Measurements from ENCODE around the gene EIF4G3.
A peak's percentile ranks its signal among the peaks of the same experiment; 100 is the strongest.
"Not testable (repeated sequence)": the region's sequence is repeated elsewhere in the genome, so short reads cannot be mapped to it uniquely, and the experiment has no call there.

The EIF4G3 gene

GRCh38 chr1:21188235-21188634, 11.5 kb upstream of the EIF4G3 start:
- DNase-seq: no peak

DNA sequence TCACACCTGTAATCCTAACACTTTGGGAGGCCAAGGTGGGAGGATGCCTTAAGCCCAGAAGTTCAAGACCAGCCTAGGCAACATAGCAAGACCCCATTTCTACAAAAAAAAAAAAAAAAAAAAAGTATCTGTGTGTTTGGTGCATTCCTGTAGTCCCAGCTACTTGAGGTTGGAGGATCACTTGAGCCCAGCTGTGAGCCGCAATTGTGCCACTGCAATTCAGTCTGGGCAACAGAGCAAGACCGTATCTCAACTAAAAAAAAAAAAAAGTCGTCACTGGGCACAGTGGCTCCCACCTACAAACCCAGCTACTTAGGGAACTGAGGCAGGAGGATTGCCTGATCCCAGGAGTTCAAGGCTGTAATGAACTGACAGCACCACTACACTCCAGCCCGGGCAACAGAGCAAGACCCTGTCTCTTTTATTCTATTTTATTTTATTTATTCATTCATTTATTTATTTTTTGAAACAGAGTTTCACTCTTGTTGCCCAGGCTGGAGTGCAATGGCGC, 8.6 kb upstream of the EIF4G3 start:
- DNase-seq: no peak

- DNase-seq: no peak
Measured at GRCh38 chr1:21184276-21184675, 7.6 kb upstream of the EIF4G3 start.

DNA sequence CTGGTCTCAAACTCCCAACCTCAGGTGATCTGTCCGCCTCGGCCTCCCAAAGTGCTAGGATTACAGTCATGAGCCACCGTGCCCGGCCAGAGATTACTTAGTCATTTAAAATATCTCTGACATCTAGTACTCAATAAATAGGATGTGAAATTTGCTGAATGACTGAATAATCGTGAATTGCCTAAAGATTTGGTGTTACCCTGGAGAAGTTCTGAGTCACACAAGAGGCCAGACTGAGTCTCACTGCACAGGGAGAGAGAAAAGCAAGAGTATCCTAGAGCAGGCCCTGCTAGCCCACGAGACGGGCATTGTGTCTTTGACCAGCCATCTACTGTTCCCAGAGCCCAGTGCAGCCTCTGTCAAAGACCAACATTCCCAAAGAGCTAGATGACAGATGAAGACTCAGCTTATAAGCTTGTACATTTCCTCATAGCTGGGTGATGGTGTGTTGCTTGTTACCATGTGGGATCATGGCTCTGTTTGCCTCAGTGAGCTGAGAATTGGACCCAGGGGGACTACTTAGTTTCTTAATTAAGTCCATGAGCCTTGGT, 5.6 kb upstream of the EIF4G3 start:
- no peak for DNase-seq

DNA sequence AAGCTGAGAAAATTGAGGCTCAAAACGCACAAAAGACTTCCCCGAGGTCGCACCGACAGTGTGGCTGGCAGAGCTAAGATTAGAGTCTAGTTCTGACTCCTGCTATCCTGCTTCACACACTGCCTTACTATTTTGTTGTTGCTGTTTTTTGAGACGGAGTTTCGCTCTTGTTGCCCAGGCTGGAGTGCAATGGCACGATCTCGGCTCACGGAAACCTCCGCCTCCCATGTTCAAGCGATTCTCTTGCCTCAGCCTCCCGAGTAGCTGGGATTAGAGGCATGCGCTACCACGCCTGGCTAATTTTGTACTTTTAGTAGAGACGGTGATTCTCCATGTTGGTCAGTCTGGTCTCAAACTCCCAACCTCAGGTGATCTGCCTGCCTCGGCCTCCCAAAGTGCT, 1.6 kb upstream of the EIF4G3 start:
- DNase-seq: not testable (repeated sequence)

DNA sequence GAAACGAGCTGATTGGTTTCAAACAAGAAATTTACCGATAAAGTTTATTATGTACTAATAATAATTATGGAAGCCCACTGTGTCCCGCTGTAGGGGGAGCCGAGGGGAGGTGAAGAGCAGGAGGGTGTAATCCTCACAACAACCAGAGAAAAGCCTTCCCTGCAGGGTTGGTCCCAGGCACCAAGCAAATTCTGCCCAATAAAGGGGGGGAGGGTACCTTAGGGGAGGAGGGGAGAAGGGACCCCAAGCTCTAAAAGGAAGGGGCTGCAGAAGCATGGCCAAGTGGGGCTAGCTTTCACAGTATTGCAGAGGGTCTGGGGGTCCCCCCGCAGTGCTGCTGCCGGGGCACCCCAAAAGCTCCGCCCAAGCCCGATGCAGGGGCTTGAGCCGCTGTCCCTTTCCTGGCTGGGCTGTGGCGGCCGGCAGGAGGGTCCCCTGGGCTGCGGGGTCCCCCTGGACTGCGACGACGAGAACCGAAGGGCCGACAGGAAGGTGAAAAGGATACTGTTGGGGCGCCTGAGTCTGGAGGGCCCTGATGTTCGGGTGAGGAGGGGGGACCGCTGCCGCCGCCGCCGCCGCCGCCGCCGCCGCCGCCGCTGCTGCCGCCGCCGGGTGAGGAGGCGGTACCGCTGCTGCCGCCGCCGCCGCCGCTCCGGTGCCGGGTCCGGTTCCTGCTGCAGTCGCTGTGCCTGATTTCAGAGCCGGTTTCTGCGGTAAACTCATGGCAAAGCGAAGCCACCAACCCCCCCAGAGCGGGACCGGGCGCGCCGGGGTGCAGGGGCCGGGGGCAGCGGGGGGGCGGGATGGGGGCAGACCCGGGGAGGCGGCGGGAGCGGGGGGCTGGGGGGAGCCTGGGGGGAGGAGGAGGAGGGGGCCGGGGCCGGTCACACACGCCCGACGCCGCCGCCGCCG, 771 bp downstream of the EIF4G3 start:
- DNase-seq: peak; percentile 36

DNA sequence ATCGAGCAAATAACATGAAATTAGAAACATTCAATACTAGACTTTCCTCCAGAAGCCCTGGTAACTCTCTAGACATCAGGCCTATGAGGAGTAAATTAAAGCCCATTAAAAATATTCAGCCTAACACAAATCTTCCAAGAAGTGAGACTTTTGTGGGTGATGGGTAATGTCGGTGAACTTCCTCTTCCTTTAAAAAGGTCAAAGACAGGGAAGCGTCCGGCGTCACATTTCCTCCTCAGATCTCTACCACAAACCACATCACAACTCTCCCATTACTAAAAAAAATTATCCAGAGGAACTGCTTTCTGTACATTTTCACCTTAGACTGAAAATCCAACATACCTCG, 1.4 kb downstream of the EIF4G3 start:
- DNase-seq: peak; percentile 14

- no peak for DNase-seq
Measured at GRCh38 chr1:21174654-21175323, 1.9 kb downstream of the EIF4G3 start.

- no peak for DNase-seq
Measured at GRCh38 chr1:21174230-21174629, 2.5 kb downstream of the EIF4G3 start.

DNA sequence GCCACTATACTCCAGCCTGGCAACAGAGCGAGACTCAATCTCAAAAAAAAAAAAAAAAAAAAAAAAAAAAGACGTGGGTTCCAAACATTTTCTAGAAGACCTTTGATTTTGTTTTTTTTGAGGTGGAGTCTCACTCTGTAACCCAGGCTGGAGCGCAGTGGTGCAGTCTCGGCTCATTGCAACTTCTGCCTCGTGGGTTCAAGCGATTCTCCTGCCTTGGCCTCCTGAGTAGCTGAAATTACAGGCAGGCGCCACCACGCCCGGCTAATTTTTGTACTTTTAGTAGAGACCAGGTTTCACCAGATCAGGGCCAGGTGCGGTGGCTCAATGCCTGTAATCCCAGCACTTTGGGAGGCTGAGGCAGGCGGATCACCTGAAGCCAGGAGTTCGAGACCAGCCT, 3.6 kb downstream of the EIF4G3 start:
- not testable (repeated sequence) for DNase-seq

DNA sequence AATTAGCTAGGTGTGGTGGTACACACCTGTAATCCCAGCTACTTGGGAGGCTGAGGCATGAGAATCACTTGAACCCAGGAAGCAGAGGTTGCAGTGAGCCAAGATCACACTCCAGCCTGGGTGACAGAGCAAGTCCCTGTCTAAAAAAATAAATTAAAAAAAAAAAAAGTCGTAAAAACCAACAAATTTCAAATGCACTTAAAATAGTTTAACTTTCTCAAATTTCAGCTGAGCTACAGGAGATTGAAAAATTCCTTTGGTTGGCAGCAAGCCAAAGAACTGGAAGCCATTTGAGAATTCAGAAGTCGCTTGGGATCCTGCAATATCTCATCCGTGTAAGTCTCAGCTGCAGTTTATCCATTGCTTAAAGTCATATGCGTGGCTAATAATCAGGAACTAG, 5.9 kb downstream of the EIF4G3 start:
- DNase-seq: not testable (repeated sequence)

DNA sequence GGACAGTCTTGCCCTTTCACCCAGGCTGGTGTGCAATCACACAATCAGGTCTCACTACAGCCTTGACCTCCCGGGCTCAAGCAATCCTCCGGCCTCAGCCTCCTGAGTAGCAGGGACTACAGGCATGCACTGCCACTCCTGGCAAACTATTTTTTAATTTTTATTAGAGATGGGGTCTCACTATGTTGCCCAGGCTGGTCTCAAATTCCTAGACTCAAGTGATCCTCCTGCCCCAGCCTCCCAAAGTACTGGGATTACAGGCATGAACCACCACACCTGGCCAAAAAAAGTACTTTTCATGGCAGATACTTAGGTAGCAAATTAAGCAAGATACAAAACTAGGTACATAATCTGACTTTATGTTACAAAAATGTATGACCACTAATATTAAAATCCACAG, 8.3 kb downstream of the EIF4G3 start:
- DNase-seq: no peak

DNA sequence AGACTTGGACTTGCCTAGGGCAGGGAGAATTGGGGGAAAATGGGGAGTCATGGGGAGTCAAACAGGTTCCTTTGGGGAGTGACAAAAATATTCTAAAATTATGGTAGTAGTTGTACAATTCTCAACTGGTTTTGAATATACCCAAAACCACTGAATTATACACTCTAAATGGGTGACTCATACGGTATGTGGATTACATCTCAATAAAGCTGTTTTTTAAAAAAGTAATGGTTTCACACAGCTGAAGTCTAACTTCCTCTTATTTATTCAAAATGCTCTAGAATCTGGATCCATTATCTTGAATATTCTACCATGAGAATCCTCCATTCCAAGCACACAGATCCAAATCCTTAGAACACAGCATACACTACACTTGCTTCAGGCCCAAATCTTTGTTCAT, 11.1 kb downstream of the EIF4G3 start:
- DNase-seq: no peak

DNA sequence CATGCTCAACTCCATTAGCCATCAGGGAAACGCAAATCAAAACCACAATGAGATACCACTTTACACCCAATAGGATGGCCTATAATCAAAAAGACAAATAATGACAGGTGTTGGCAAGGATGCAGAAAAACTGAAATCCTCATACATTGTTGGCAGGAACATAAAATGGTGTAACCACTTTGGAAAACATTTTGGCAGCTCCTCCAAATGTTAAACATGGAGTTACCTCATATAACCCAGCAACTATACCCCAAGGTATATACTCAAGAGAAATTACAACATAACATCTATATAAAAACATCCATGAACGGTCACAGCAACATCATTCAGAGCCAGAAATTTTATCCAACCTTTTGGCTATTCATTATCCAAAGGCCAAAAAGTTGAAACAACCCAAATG, 11.6 kb downstream of the EIF4G3 start:
- DNase-seq: no peak

DNA sequence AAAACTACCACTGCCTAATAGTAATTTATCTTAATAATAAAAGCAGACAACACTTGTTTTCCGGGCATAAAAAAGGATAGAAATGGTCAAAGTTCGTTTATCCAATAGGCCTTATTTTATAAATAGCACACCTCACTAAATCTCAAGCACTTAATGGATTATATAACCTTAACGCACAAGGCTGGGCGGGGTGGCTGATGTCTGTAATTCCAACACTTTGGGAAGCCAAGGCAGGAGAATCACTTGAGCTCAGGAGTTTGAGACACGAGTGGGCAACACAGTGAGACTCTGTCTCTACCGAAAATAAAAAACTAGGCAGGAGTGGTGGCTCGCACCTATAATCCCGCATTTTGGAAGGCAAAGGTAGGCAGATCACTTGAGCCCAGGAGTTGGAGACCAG, 12.4 kb downstream of the EIF4G3 start:
- DNase-seq: no peak

DNA sequence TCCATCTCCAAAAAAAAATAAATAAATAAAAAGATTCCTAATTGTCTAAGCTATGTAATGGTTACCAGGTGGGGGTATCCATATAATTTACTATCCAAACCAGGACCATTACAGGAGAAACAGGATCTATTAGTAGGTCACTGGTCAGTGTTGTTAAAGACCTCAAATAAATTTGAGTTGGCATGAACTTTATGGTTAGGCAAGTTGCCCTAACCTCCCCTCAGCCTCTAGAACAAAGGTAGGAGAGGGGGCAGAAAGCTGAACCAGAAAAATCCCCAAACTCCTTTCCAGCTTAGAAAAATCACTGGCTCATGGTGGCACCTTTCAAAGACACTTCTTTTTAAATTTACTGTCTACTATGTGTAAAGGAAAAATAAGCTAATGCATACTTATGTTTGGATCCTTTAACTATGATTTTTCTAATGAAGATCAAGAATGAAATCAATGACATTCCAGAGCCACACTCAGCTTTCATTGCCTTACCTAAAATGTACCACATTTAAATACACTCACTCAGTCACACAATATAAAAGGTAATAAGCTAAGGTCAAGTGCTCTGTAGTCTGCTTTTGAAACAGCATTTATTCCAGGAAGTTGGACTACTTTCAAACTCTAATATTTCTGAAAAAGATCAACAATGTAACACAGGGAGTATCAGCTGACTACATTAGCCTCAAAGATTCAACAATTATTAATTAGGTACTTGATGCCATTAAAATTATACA, 13.8 kb downstream of the EIF4G3 start:
- no peak for DNase-seq

- DNase-seq: no peak
Measured at GRCh38 chr1:21161842-21162241, 14.9 kb downstream of the EIF4G3 start.

DNA sequence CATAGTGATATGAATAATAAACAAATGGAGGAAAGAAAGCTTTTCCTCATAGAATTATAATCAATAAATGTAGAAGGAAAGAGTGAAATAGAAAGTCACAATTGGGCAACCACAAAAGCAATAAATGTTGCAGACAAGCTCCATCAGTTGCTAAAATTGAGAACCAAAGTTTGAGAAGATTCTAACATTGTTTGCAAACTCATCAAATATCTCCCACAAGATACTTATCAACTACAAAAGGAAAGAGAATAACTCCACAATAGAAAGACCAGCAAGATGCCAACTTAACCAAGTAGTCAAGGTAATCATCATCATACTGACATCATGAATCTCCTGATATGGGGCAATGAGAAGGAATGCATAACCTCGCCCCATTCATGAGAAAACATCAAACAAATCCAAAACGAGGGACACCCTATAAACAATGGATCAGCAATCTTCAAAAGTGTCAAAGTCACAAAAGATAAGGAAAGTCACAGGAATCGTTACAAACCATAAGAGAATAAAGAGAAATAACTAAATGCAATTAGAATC, 16.4 kb downstream of the EIF4G3 start:
- DNase-seq: no peak

- no peak for DNase-seq
Measured at GRCh38 chr1:21157868-21158267, 18.8 kb downstream of the EIF4G3 start.

DNA sequence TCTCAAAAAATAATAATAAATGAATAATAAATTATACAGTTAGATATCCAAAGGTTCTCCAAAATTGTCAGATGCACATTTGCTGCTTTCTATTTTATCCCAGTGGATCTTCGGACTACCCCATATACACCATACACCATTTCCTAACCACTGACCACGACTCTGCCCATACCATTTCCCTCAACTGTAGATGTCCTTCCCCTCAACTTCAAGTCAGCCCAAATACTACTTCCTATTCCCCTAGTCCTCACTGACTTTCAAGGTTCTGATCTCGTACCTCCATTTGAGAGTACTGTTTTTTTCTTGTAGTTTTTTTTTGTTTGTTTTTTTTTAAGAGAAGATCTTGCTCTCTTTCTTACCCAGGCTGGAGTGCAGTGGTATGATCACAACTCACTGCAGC, 19.6 kb downstream of the EIF4G3 start:
- DNase-seq: no peak

DNA sequence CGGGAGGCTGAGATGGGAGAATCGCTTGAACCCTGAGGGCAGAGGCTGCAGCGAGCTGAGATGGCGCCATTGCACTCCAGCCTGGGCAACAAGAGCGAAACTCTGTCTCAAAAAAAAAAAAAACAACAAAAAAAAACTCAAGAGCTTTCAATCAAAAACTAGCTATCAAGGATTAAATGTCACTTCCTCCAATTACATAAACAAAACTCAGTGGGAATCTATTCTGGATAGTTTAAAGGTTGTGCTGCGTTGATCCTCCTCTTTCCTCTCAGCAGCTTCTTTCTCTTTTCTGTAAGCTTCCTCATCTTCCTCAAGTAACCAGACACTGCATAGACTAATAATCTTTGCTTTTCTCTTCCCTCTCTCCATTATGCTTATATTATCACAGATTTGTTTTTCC, 20.7 kb downstream of the EIF4G3 start:
- DNase-seq: no peak

DNA sequence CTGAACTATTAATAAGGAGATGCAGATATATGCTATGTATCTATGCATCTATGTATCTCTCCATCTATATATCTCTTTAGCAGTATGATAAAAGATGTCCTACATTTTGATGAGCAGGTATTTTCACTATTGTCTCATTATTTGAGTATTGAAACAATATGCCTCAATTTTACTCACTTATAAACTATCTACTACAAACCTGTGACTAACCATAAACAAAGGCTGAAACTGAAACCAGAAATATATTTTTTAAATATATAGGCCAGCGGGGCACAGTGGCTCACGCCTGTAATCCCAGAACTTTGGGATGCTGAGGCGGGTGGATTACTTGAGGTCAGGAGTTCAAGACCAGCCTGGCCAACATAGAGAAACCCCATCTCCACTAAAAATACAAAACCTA, 22.0 kb downstream of the EIF4G3 start:
- no peak for DNase-seq

- DNase-seq: no peak
Measured at GRCh38 chr1:21153388-21153787, 23.3 kb downstream of the EIF4G3 start.

All from stimulated activated CD4-positive, alpha-beta T cell treated with anti-CD3 and anti-CD28 coated beads, Interleukin-4, amount 100 ng/mL, for 24 hours (primary cell).